ENCODE results near the gene ADGRL1.

GRCh38 chr19:14110650-14111049 is 95.3 kb downstream of the ADGRL1 start:
- TF ChIP-seq CTCF (IDR thresholded peaks at IDR 0.05; ENCODE audit: extremely low read depth in 1 of 2, insufficient read depth in 1 of 2, low read depth in 1 of 2, low read length in 2 of 2) (no peak), EZH2 (IDR thresholded peaks at IDR 0.05; ENCODE audit: borderline replicate concordance, low read depth, low read length, severe bottlenecking) (no peak), POLR2AphosphoS5 (IDR thresholded peaks at IDR 0.05; ENCODE audit: insufficient read depth, low read depth, low read length) (no peak), GATA2 (IDR thresholded peaks at IDR 0.05; ENCODE audit: insufficient read depth, insufficient read length, low read depth, low read length) (no peak), POLR2A (IDR thresholded peaks at IDR 0.05; ENCODE audit: low read depth, low read length) (no peak), MYC (IDR thresholded peaks at IDR 0.05; ENCODE audit: low read depth, low read length) (no peak), MAX (IDR thresholded peaks at IDR 0.05; ENCODE audit: insufficient read depth, insufficient read length) (no peak)
